ENCODE measurements around the gene ASB2.

DNA sequence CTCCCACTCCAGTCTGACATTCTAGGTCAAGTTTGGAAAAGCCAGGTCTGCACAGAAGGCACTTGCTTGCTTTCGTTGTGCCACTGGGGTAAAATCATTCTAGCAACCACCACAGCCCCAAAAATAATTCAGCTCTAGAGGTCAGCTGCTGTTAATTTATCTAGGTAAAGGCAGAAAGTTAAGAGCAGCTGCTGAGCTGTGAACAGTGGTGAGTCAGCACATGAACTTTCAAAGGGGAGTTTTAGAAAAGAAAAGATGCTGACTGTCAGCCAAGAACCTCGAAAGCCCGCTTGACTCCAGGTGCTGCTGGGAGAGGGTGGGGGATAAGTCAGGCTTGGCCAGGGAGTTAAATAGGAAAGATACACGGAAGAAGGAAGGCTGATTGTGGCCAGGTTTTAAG, 33.4 kb upstream of the ASB2 start:
- TF ChIP-seq, protein P1, sequence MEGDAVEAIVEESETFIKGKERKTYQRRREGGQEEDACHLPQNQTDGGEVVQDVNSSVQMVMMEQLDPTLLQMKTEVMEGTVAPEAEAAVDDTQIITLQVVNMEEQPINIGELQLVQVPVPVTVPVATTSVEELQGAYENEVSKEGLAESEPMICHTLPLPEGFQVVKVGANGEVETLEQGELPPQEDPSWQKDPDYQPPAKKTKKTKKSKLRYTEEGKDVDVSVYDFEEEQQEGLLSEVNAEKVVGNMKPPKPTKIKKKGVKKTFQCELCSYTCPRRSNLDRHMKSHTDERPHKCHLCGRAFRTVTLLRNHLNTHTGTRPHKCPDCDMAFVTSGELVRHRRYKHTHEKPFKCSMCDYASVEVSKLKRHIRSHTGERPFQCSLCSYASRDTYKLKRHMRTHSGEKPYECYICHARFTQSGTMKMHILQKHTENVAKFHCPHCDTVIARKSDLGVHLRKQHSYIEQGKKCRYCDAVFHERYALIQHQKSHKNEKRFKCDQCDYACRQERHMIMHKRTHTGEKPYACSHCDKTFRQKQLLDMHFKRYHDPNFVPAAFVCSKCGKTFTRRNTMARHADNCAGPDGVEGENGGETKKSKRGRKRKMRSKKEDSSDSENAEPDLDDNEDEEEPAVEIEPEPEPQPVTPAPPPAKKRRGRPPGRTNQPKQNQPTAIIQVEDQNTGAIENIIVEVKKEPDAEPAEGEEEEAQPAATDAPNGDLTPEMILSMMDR (IDR thresholded peaks at IDR 0.05) = no peak
- no peak for TF ChIP-seq EP300 (IDR thresholded peaks at IDR 0.05)
- no peak for TF ChIP-seq POLR2A (IDR thresholded peaks at IDR 0.05)
